ENCODE data around the gene TMUB2.

TMUB2 gene

GRCh38 chr17:44205962-44206824 is 19.4 kb downstream of the TMUB2 start:
- DNase-seq, result no peak

GRCh38 chr17:44206825-44207155 is 20.0 kb downstream of the TMUB2 start:
- DNase-seq, result no peak

- DNase-seq, result no peak
Measured at GRCh38 chr17:44207319-44207718, 20.5 kb downstream of the TMUB2 start.

GRCh38 chr17:44207743-44208142 is 21.0 kb downstream of the TMUB2 start:
- DNase-seq, result no peak

- DNase-seq, result no peak
Measured at GRCh38 chr17:44209786-44210341, 23.1 kb downstream of the TMUB2 start.

- DNase-seq, result no peak
Measured at GRCh38 chr17:44210342-44211192, 23.8 kb downstream of the TMUB2 start.

GRCh38 chr17:44211281-44212265 is 24.8 kb downstream of the TMUB2 start:
- no peak for DNase-seq

GRCh38 chr17:44212507-44213402 is 26.0 kb downstream of the TMUB2 start:
- DNase-seq, result no peak

GRCh38 chr17:44213403-44214229 is 26.8 kb downstream of the TMUB2 start:
- no peak for DNase-seq

- DNase-seq, result no peak
Measured at GRCh38 chr17:44214230-44214494, 27.4 kb downstream of the TMUB2 start.

- DNase-seq, result no peak
Measured at GRCh38 chr17:44214896-44215295, 28.1 kb downstream of the TMUB2 start.

- DNase-seq, result no peak
Measured at GRCh38 chr17:44216173-44216572, 29.4 kb downstream of the TMUB2 start.

- no peak for DNase-seq
Measured at GRCh38 chr17:44216694-44217093, 29.9 kb downstream of the TMUB2 start.

- no peak for DNase-seq
Measured at GRCh38 chr17:44217738-44218343, 31.1 kb downstream of the TMUB2 start.

- DNase-seq, result peak; percentile 96
Measured at GRCh38 chr17:44218344-44219107, 31.8 kb downstream of the TMUB2 start.

GRCh38 chr17:44219108-44219615 is 32.4 kb downstream of the TMUB2 start:
- peak; percentile 54 for DNase-seq

GRCh38 chr17:44219616-44220212 is 32.9 kb downstream of the TMUB2 start, which contains the start of gene UBTF:
Gene UBTF (minus strand): TSS chr17:44219675. CDS start chr17:44218229, 1,446 bp downstream.
- peak; percentile 83 for DNase-seq

- peak; percentile 54 for DNase-seq
Measured at GRCh38 chr17:44220213-44221083, 33.7 kb downstream of the TMUB2 start.
